NAMALWA (cell line): ENCODE measurements around the gene MXRA5.
"Not testable (repeated sequence)": the region's sequence is repeated elsewhere in the genome, so short reads cannot be mapped to it uniquely, and the experiment has no call there.

Experiments
- DNase-seq: peaks from one replicate; pipeline ENCODE4 v3.0.0-alpha.2; 2015; ENCODE audit warnings: low spot score

Gene MXRA5

GRCh38 chrX:3346501-3347259 lies at the start of gene MXRA5:
MXRA5 (minus strand) TSS chrX:3346652; CDS start chrX:3343833, 2,819 bp downstream.
- no peak for DNase-seq

GRCh38 chrX:3393581-3394111 lies 47.2 kb upstream of the MXRA5 start:
- no peak for DNase-seq

- DNase-seq = no peak
These were observed 46.7 kb upstream of the MXRA5 start for GRCh38 chrX:3393178-3393577.

- DNase-seq = no peak
These were observed 42.0 kb upstream of the MXRA5 start for GRCh38 chrX:3388457-3388856.

- DNase-seq = no peak
These were observed 37.9 kb upstream of the MXRA5 start for GRCh38 chrX:3384327-3384726.

GRCh38 chrX:3380603-3381002 lies 34.2 kb upstream of the MXRA5 start:
- DNase-seq = no peak

- no peak for DNase-seq
These were observed 32.7 kb upstream of the MXRA5 start for GRCh38 chrX:3379111-3379510.

GRCh38 chrX:3378156-3378555 lies 31.7 kb upstream of the MXRA5 start:
- no peak for DNase-seq

GRCh38 chrX:3377560-3377959 lies 31.1 kb upstream of the MXRA5 start:
- no peak for DNase-seq

GRCh38 chrX:3375878-3376508 lies 29.5 kb upstream of the MXRA5 start:
- not testable (repeated sequence) for DNase-seq

- no peak for DNase-seq
These were observed 27.8 kb upstream of the MXRA5 start for GRCh38 chrX:3374108-3374800.

GRCh38 chrX:3371163-3371562 lies 24.7 kb upstream of the MXRA5 start:
- DNase-seq = no peak

GRCh38 chrX:3370656-3371055 lies 24.2 kb upstream of the MXRA5 start:
- DNase-seq = no peak

- DNase-seq = no peak
These were observed 16.5 kb upstream of the MXRA5 start for GRCh38 chrX:3362956-3363355.

- DNase-seq = no peak
These were observed 14.4 kb upstream of the MXRA5 start for GRCh38 chrX:3360881-3361280.

GRCh38 chrX:3352741-3353140 lies 6.3 kb upstream of the MXRA5 start:
- DNase-seq = not testable (repeated sequence)

GRCh38 chrX:3351276-3351675 lies 4.8 kb upstream of the MXRA5 start:
- no peak for DNase-seq

GRCh38 chrX:3348191-3348590 lies 1.7 kb upstream of the MXRA5 start:
- DNase-seq = no peak

GRCh38 chrX:3345281-3346191 lies 916 bp downstream of the MXRA5 start:
- no peak for DNase-seq

- DNase-seq = not testable (repeated sequence)
These were observed 2.9 kb downstream of the MXRA5 start for GRCh38 chrX:3343569-3343968.

GRCh38 chrX:3340016-3340415 lies 6.4 kb downstream of the MXRA5 start:
- DNase-seq = no peak

- no peak for DNase-seq
These were observed 19.8 kb downstream of the MXRA5 start for GRCh38 chrX:3326681-3327080.
